HepG2 (cell line): Measurements from ENCODE around the gene HID1. TPM values are rescaled to one million over a fixed set of nuclear protein-coding genes. Genes with fewer than 3 reads are reported as not detected.

Experiments used
- ATF1 ChIP-seq: IDR thresholded peaks from 2 replicates; pipeline ENCODE4 v1.6.1; 2016; ENCODE audit warnings: mild to moderate bottlenecking, control low read depth
- EEA1 ChIP-seq: sonication (generic); formaldehyde crosslinking; IDR thresholded peaks from 2 replicates; pipeline ENCODE4 v1.5.1; 2020; ENCODE audit warnings: mild to moderate bottlenecking, missing genetic modification reagents, borderline replicate concordance
- FIP1L1 ChIP-seq: fragments of 200-400 bp; formaldehyde crosslinking; IDR thresholded peaks from 2 replicates; pipeline ENCODE4 v1.6.1; 2018; ENCODE audit warnings: low read depth, mild to moderate bottlenecking, low read length, moderate library complexity, borderline replicate concordance; ENCODE audit not compliant: insufficient read depth
- GATAD2A ChIP-seq: IDR thresholded peaks from 2 replicates; pipeline ENCODE4 v1.6.1; 2016
- IKZF5 ChIP-seq: IDR thresholded peaks from 2 replicates; pipeline ENCODE4 v1.6.1; 2018; ENCODE audit warnings: missing genetic modification reagents, mild to moderate bottlenecking, missing compliant biosample characterization
- KDM3A ChIP-seq: IDR thresholded peaks from 2 replicates; pipeline ENCODE4 v1.6.1; 2018; ENCODE audit warnings: low read depth, missing compliant biosample characterization
- NPAS2 ChIP-seq: sonication (generic); formaldehyde crosslinking; IDR thresholded peaks from 2 replicates; pipeline ENCODE4 v1.8.0; 2022; ENCODE audit warnings: mild to moderate bottlenecking, missing genetic modification reagents, borderline replicate concordance
- RFX5 ChIP-seq: IDR thresholded peaks from 2 replicates; pipeline ENCODE4 v1.6.1; 2011; ENCODE audit warnings: low read depth, low read length, improper control_type of control experiment
- RFXAP ChIP-seq: sonication (generic); formaldehyde crosslinking; IDR thresholded peaks from 2 replicates; pipeline ENCODE4 v1.4.0; 2020; ENCODE audit warnings: missing genetic modification reagents, borderline replicate concordance
- SP2 ChIP-seq: sonication (generic); formaldehyde crosslinking; IDR thresholded peaks from 2 replicates; pipeline ENCODE4 v1.5.1; 2020; ENCODE audit warnings: mild to moderate bottlenecking, missing genetic modification reagents
- SP4 ChIP-seq: sonication (generic); formaldehyde crosslinking; IDR thresholded peaks from 2 replicates; pipeline ENCODE4 v1.8.1; 2023; ENCODE audit warnings: mild to moderate bottlenecking, missing genetic modification reagents
- SRF ChIP-seq: IDR thresholded peaks from 2 replicates; pipeline ENCODE4 v1.6.1; 2011; ENCODE audit warnings: mild to moderate bottlenecking, low read depth, low read length, moderate library complexity
- TEAD2 ChIP-seq: sonication (generic); formaldehyde crosslinking; IDR thresholded peaks from 2 replicates; pipeline ENCODE4 v1.9.0; 2021; ENCODE audit warnings: missing genetic modification reagents
- TSC22D2 ChIP-seq: sonication (generic); formaldehyde crosslinking; IDR thresholded peaks from 2 replicates; pipeline ENCODE4 v1.5.1; 2020; ENCODE audit warnings: missing genetic modification reagents, mild to moderate bottlenecking, borderline replicate concordance
- ZFX ChIP-seq: sonication (generic); formaldehyde crosslinking; IDR thresholded peaks from 2 replicates; pipeline ENCODE4 v1.4.0; 2020; ENCODE audit warnings: mild to moderate bottlenecking, low read depth, missing genetic modification reagents, moderate library complexity
- ZNF207 ChIP-seq: fragments of 450-650 bp; IDR thresholded peaks from 2 replicates; pipeline ENCODE4 v1.6.1; 2016; ENCODE audit warnings: antibody characterized with exemption, borderline replicate concordance
- ZNF24 ChIP-seq: fragments of 450-650 bp; IDR thresholded peaks from 2 replicates; pipeline ENCODE4 v1.6.1; 2017; ENCODE audit warnings: antibody characterized with exemption, mild to moderate bottlenecking
- ZNF260 ChIP-seq: sonication (generic); formaldehyde crosslinking; IDR thresholded peaks from 2 replicates; pipeline ENCODE4 v1.4.0; 2020; ENCODE audit warnings: missing genetic modification reagents, low read depth, mild to moderate bottlenecking, borderline replicate concordance
- ZNF343 ChIP-seq: sonication (generic); formaldehyde crosslinking; IDR thresholded peaks from 2 replicates; pipeline ENCODE4 v1.4.0; 2020; ENCODE audit warnings: mild to moderate bottlenecking, missing genetic modification reagents
- ZNF552 ChIP-seq: sonication (generic); formaldehyde crosslinking; IDR thresholded peaks from 2 replicates; pipeline ENCODE4 v1.9.0; 2022; ENCODE audit warnings: missing genetic modification reagents, mild to moderate bottlenecking, borderline replicate concordance
- ZNF709 ChIP-seq: sonication (generic); formaldehyde crosslinking; IDR thresholded peaks from 2 replicates; pipeline ENCODE4 v1.5.0; 2020; ENCODE audit warnings: mild to moderate bottlenecking, missing genetic modification reagents
- polyA plus RNA-seq, 8 experiments: library from polyadenylated mRNA; depleted of rRNA in 3 of 8; stranded (reverse) in 7 of 8; unstranded in 1 of 8; fragments of >200 nt; fragmentation: Illumina TruSeq in 4 of 8; extraction: Trizol in 4 of 8; gene quantifications; 2 replicates each; pipeline versions ENCODE4 v1.2.1 to v1.2.3, GENCODE V29; 2011 to 2016; ENCODE audit warnings: low read depth in 4 of 8, missing spikeins in 1 of 8, mixed read lengths in 1 of 8; ENCODE audit not compliant: insufficient read depth in 1 of 8
- total RNA-seq, 5 experiments: library from RNA; depleted of rRNA; stranded (reverse); fragments of >200 nt; fragmentation: Illumina TruSeq; extraction: Trizol; gene quantifications; 2 replicates each; pipeline ENCODE4 v1.2.3, GENCODE V29; 2016; ENCODE audit warnings: low read depth in 1 of 5
- TF ChIP-seq, protein P1 (sequence below): IDR thresholded peaks from 2 replicates; pipeline ENCODE4 v1.6.1; 2016; ENCODE audit warnings: low read depth, control low read depth
- TF ChIP-seq, protein P2 (sequence below): sonication (generic); formaldehyde crosslinking; IDR thresholded peaks from 2 replicates; pipeline ENCODE4 v1.5.1; 2020; ENCODE audit warnings: mild to moderate bottlenecking, missing genetic modification reagents, borderline replicate concordance
- TF ChIP-seq, protein P3 (sequence below): sonication (generic); formaldehyde crosslinking; IDR thresholded peaks from 2 replicates; pipeline ENCODE4 v1.8.0; 2022; ENCODE audit warnings: mild to moderate bottlenecking, missing genetic modification reagents, moderate library complexity
- TF ChIP-seq, protein P4 (sequence below): sonication (generic); formaldehyde crosslinking; IDR thresholded peaks from 2 replicates; pipeline ENCODE4 v1.4.0; 2020; ENCODE audit warnings: mild to moderate bottlenecking, missing genetic modification reagents

HID1 gene
- total and polyA plus RNA-seq, 2 of the 13 experiments (the other 11 are each of a cell fraction or from before 2014, with no cell fraction given): 2.1 to 10.6 TPM

DNA sequence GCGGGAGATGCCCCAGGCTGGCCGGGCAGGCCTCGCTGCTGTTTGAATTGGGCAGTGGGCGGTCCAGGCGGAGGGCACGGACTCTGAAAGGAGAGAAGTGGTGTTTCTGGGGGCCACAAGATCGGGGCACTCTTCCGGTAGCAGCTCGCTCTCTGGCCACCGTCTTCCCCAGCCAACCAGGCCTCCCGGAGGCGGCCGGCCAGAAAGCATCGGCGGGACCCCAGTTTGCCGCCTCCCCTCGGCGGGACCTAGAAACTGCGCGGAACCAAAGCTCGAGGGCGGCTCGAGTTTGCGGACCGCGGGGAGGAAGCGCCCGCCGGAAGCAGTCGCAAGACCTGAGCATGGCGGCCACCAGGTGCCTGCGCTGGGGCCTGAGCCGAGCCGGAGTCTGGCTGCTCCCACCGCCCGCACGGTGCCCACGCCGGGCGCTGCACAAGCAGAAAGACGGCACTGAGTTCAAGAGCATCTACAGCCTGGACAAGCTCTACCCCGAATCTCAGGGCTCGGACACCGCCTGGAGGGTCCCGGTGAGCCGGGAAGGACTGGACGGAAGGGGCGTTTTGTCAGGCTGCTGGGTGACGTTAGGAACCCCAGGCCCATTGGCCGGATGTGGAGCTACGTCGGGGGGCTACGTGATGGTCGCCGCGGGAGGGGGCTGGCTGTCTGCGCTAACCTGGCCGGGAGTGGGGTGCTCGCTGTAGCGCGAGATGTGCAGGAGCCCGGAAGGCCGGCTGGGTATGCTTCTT is 40.0 kb upstream of the HID1 start, which contains the start of gene MRPL58 (continued):
- peak; percentile 99 for TF ChIP-seq IKZF5 (CRISPR knock-in tag)
- no peak; the same call in 1 of the 2 replicates for TF ChIP-seq NPAS2 (CRISPR knock-in tag)
- TF ChIP-seq GATAD2A (CRISPR knock-in tag): peak; percentile 80
- TF ChIP-seq, protein P1, sequence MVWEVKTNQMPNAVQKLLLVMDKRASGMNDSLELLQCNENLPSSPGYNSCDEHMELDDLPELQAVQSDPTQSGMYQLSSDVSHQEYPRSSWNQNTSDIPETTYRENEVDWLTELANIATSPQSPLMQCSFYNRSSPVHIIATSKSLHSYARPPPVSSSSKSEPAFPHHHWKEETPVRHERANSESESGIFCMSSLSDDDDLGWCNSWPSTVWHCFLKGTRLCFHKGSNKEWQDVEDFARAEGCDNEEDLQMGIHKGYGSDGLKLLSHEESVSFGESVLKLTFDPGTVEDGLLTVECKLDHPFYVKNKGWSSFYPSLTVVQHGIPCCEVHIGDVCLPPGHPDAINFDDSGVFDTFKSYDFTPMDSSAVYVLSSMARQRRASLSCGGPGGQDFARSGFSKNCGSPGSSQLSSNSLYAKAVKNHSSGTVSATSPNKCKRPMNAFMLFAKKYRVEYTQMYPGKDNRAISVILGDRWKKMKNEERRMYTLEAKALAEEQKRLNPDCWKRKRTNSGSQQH (CRISPR knock-in tag): peak; percentile 96
- peak; percentile 96 for TF ChIP-seq ZNF260 (CRISPR knock-in tag)
- peak; percentile 94; the same call in 1 of the 2 replicates for TF ChIP-seq EEA1
- no peak for TF ChIP-seq TEAD2
- peak; percentile 98 for TF ChIP-seq ZFX (CRISPR knock-in tag)
- TF ChIP-seq ZNF207: no peak
- TF ChIP-seq RFXAP (CRISPR knock-in tag): peak; percentile 97
- peak; percentile 82 for TF ChIP-seq SRF
- TF ChIP-seq, protein P2, sequence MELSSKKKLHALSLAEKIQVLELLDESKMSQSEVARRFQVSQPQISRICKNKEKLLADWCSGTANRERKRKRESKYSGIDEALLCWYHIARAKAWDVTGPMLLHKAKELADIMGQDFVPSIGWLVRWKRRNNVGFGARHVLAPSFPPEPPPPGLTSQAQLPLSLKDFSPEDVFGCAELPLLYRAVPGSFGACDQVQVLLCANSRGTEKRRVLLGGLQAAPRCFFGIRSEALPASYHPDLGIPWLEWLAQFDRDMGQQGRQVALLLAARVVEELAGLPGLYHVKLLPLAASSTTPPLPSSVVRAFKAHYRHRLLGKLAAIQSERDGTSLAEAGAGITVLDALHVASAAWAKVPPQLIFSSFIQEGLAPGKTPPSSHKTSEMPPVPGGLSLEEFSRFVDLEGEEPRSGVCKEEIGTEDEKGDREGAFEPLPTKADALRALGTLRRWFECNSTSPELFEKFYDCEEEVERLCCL: peak; percentile 75; the same call in 1 of the 2 replicates
- peak; percentile 96; the same call in 1 of the 2 replicates for TF ChIP-seq FIP1L1
- TF ChIP-seq SP2: peak; percentile 65
- TF ChIP-seq RFX5: peak; percentile 54
- peak; percentile 87; the same call in 1 of the 2 replicates for TF ChIP-seq ZNF709 (CRISPR knock-in tag)
- TF ChIP-seq SP4 (CRISPR knock-in tag): peak; percentile 92
- TF ChIP-seq ATF1: peak; percentile 83
- TF ChIP-seq ZNF552 (CRISPR knock-in tag): peak; percentile 93
- TF ChIP-seq ZNF343 (CRISPR knock-in tag): peak; percentile 96; the same call in 1 of the 2 replicates
- peak; percentile 66; the same call in 1 of the 2 replicates for TF ChIP-seq ZNF24
- peak; percentile 99 for TF ChIP-seq KDM3A
- TF ChIP-seq, protein P3, sequence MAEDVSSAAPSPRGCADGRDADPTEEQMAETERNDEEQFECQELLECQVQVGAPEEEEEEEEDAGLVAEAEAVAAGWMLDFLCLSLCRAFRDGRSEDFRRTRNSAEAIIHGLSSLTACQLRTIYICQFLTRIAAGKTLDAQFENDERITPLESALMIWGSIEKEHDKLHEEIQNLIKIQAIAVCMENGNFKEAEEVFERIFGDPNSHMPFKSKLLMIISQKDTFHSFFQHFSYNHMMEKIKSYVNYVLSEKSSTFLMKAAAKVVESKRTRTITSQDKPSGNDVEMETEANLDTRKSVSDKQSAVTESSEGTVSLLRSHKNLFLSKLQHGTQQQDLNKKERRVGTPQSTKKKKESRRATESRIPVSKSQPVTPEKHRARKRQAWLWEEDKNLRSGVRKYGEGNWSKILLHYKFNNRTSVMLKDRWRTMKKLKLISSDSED (CRISPR knock-in tag): peak; percentile 90; the same call in 1 of the 2 replicates
- TF ChIP-seq, protein P4, sequence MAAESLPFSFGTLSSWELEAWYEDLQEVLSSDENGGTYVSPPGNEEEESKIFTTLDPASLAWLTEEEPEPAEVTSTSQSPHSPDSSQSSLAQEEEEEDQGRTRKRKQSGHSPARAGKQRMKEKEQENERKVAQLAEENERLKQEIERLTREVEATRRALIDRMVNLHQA (CRISPR knock-in tag): no peak
- TF ChIP-seq TSC22D2 (CRISPR knock-in tag): peak; percentile 97
